Endometrial microvascular endothelial cells (primary cell): ENCODE data around the gene GREM1. TPM values are rescaled to one million over a fixed set of nuclear protein-coding genes. Genes with fewer than 3 reads are reported as not detected.

ENCODE experiments used
- in situ Hi-C: cut with HindIII; loops from 2 replicates; pipeline ENCODE4 v1.10.0; 2017; ENCODE audit warnings: low sequenced_read_pairs, low pct_unique_long_range_greater_than_20kb; ENCODE audit errors: inconsistent ontology term
- total RNA-seq: library from RNA; depleted of rRNA; stranded (reverse); fragments of >200 nt; gene quantifications from one replicate; pipeline ENCODE4 v1.2.3, GENCODE V29; 2015; ENCODE audit errors: inconsistent ontology term

Gene GREM1
- total RNA-seq, 1 donor from 2014 or later: 2.9 TPM

DNA sequence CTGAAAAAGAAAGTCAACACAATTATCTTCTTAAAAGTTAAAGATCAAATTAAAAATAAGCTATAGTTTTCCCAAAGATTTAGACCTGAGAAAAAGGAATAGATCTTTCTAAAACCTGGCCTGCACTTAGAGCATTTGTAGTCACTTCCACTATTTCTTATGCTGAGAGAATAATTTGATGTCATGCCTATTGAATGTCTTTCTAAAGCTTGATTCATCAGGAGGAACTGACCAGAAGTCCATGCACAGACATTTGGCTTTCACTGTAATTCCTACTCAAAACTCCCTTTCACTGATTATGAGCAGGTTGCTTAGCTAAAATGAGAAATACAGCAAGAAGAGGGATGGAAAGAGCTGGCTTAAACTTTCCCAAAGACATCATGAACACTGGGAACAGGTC lies 4.3 kb downstream of the GREM1 start:
- in situ Hi-C loops: no loop called here

DNA sequence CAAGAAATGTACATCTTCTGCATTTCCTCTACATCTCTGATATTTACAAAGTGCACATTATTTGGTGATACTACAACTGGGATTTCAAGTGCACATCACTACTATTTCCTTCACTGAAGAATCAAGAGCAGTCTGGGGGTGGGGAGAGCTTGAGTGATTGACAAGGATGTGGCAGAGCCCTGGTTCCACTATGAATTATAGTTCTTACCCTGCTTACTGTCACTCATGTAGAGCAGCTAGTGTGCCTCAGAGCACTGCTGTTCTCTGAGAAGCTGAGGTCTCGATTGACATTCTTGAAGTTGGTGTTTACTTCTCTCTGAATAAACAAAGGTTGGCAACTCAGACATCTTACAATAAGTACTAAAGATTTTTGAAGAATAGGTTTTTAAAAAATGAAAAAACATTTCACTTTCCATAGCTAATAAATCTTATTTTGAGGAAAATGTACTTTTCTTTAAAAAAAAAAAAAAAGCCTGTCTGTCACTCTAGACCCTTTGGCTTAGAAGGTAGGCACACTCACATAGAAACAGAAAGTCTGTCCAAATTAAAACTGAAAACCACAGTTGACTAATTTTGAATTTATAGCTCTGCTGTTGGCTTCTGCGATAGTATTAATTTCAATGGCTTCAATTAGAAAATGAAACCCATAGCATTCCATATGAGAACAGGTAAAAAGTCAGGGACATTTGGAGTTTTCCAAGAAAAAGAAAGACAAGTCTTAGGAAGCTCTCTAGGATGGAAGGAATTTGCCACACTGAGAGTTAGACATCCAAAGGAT lies 5.6 kb downstream of the GREM1 start:
- in situ Hi-C loops: no loop called here

DNA sequence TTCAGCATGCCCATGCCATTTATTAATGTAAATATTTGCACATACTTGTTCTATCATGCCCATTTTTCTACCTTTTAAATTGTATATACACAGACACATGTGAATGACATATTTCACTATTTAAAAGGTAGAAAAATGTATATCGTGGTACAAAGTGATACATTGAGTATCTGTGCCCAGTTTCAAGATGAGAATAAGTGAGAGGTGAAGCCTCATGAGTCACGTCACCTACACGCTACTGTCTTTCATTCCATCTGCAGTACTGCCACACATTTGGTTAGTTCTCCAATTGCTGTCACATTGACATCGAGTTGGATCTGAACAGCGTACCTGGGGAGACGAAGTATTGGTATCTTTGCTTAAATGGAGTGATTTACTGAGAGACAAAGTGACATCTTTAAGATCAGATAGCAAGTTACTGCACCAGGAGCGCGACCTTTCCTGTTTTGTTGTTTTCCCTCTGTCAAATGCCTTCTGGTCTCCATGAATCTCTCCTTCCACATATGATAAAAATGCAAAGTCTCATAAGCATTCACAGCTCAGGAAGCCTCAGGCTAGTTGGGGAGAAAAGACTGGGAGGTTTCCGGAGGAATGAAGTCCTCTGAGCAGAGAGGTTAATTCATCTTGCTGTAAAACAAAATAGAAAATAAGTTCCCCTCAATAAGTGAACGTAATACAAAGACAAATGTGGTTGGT lies 12.0 kb downstream of the GREM1 start:
- in situ Hi-C loops: no loop called here

DNA sequence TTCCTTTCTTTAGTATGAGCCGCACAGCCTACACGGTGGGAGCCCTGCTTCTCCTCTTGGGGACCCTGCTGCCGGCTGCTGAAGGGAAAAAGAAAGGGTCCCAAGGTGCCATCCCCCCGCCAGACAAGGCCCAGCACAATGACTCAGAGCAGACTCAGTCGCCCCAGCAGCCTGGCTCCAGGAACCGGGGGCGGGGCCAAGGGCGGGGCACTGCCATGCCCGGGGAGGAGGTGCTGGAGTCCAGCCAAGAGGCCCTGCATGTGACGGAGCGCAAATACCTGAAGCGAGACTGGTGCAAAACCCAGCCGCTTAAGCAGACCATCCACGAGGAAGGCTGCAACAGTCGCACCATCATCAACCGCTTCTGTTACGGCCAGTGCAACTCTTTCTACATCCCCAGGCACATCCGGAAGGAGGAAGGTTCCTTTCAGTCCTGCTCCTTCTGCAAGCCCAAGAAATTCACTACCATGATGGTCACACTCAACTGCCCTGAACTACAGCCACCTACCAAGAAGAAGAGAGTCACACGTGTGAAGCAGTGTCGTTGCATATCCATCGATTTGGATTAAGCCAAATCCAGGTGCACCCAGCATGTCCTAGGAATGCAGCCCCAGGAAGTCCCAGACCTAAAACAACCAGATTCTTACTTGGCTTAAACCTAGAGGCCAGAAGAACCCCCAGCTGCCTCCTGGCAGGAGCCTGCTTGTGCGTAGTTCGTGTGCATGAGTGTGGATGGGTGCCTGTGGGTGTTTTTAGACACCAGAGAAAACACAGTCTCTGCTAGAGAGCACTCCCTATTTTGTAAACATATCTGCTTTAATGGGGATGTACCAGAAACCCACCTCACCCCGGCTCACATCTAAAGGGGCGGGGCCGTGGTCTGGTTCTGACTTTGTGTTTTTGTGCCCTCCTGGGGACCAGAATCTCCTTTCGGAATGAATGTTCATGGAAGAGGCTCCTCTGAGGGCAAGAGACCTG lies 13.2 kb downstream of the GREM1 start:
- in situ Hi-C loops: no loop called here

DNA sequence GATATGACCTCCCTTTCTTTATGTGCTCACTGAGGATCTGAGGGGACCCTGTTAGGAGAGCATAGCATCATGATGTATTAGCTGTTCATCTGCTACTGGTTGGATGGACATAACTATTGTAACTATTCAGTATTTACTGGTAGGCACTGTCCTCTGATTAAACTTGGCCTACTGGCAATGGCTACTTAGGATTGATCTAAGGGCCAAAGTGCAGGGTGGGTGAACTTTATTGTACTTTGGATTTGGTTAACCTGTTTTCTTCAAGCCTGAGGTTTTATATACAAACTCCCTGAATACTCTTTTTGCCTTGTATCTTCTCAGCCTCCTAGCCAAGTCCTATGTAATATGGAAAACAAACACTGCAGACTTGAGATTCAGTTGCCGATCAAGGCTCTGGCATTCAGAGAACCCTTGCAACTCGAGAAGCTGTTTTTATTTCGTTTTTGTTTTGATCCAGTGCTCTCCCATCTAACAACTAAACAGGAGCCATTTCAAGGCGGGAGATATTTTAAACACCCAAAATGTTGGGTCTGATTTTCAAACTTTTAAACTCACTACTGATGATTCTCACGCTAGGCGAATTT lies 14.9 kb downstream of the GREM1 start:
- in situ Hi-C loops: no loop called here

DNA sequence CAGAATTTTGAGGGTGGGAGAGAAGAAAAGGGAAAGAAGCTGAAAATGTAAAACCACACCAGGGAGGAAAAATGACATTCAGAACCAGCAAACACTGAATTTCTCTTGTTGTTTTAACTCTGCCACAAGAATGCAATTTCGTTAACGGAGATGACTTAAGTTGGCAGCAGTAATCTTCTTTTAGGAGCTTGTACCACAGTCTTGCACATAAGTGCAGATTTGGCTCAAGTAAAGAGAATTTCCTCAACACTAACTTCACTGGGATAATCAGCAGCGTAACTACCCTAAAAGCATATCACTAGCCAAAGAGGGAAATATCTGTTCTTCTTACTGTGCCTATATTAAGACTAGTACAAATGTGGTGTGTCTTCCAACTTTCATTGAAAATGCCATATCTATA lies 15.5 kb downstream of the GREM1 start:
- in situ Hi-C loops: no loop called here

DNA sequence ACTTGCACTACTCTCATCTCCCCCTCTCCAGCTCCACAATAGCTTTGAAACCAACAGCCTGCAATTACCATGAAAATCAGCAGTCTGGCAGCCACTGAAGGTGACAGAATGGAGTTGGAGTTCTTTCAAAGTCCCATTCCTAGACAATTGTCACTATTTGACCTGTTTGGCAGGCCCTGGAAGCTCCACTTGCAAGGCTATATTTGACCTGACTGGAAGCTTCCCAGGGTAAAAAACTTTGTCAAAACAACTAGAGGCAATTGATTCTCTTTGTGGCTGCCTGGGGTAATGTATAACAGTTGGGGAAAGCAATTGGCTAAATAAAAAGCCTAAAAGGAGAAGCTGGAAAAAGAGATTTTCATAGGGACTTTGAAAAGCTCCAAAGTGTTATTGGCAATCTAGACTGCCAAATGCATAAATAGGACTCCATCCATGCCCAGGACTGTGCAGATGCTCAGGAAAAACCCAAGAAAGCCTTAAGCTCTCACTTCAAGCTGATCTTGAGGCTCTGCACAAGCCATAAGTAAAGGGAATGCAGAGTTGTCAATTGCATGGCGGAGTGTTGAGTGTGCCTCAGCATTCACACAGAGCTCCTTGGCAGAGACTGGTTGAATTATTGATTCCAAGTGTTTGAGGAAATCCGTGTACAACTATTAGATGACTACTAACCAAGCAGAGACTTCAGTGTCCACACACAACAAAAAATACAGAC lies 18.3 kb downstream of the GREM1 start:
- in situ Hi-C loops: no loop called here

DNA sequence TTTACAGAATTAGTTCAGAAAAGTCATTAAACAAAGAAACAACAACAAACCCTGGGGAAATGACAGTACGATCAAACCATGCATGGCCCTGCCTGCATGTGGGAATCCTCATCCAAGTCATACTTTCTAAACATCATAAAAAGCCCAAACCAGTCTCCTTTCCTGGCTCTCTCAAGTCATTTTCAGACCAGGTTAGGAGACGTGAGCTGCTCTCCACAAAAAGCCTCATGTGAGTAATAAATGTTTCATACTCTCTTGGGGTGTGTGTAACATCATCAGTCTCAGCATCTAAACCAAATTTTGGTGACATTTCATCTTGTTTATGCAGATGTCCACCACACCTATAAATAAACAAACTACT lies 18.9 kb downstream of the GREM1 start:
- in situ Hi-C loops: no loop called here

DNA sequence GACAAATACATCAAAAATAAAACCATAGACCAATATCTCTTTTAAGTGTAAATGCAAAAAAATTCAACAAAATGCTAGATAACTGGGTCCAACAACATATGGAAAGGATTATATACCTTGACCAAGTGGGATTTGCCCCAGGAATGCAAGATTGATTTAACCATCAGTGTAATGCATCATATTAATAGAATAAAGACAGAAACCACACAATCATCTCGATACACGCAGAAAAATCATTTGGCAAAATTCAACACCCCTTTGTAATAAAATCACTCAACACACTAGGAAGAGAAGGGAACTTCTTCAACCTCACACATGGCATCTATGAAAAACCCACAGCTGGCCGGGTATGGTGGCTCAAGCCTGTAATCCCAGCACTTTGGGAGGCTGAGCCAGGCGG lies 19.5 kb downstream of the GREM1 start:
- in situ Hi-C loops: no loop called here

DNA sequence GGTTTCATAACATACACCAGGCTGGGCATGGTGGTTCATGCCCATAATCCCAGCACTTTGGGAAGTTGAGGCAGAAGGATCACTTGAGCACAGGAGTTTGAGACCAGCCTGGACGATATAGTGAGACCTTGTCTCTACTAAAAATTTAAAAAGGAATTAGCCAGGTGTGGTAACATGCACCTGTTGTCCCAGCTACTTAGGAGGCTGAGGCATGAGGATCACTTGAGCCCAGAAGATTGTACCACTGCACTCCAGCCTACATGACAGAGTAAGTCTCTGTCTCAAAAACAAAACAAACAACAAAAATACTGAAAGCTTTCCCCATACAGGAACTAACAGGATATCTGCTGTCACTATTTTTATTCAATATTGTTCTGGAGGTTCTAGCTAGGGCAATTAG lies 20.9 kb downstream of the GREM1 start:
- in situ Hi-C loops: no loop called here

DNA sequence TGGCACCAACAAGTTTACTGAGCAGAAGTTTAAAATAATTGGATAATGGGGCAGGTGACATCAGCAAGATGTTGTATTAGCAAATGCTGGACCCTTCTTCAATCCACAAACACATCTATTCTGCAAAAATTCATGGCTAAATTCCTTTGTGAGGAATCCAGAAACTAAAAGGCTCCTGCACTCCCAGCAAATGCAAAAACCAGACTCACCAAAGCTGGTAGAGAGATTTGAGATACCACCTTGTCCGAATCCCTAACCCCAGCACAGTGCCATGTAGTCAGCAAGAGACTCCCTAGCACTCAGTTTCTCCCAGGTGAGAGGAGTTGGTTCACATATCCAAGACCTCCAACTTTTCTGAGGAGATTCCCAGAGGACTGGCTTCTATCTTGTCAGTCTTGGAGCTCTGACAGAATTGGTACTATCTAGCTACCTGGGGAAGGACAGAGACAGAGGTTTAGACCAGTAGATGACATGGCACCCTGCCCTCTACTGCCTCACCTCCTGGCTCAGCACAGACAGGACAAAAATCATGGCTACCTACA lies 21.8 kb downstream of the GREM1 start:
- in situ Hi-C loops: no loop called here

DNA sequence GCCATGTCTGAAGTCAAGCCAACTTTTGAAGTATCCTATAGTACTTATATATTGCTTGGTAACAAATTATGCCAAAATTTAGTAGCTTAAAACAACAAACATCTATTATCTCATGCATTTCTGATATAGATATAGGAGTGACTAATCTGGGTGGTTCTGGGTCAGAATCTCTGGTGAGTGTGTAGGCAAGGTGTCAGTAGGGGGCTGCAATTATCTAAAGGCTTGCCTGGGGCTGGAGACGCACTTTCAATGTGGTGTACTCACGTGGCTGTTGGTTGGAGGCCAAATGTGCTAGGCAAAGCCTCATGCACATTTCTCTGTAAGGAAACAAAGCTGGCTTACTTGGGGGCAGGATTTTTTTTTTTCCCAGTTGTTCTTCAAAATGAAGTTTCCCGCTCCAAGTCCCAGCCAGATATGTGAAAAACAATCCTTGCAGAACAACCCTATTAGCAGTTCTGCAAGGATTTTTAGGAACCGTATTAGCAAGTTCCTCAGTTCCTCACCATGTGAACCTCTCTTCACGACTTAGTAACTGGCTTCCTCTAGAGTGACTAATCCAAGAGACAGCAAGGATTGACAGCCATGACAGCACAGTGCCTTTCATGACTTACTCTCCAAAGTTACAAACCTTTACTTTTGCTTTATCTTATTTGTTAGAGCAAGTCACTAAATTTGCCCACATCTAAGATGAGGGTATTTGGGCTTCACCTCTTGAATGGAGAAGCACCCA lies 25.8 kb downstream of the GREM1 start:
- in situ Hi-C loops: no loop called here

DNA sequence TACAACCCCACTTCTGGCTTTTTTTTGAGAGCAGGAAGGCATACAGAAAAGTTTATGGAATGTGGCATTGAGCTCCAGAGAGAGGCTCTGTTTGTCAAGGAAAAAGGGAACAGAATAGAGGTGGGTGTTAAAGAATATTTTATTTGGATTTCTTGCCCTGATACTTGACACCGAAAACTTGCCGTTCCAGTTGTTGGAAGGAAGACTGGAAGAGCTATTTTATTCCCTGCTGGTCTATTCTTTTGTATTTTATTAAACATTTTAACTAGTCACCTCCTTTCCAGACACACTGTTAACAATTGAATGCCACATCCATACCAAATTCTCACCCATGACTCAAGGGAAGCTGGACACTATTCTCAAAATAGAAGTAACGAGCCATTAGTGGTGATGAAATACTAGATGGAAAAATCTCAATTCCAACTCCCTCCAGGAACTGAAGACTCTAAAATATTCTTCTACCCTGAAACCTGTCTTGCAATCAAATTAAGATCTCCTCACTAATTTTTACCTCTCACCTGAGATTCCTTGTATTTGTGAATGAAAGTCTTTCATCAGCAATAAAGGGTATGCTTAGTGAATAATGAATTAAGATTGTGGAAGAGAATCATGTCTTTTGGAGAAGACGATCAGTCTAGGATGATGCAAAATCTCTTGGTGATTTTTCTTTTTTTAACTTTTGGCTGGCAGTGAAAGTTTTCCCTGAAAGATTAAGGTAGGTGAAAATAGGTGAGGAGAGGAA lies 28.5 kb downstream of the GREM1 start:
- in situ Hi-C loops: no loop called here

DNA sequence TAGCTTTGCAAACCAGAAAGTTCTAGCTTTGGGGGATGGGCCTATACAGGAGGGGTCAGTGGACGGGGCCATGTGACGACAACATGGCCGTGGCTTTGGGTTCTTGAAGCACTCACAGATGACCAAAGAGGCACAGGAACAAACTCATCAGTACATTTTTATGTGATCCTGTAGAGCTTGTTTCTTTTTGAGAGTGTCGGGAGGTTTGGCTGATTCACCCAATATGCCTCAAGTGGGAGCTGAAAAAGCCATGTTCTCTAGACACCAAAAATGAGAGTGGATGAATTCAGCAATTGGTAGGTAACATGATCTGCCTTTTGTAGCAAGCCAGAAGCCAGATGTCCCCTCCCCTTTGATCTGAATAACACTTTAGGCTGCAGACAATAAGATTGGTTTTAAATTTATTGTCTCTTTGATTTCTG lies 30.1 kb downstream of the GREM1 start:
- in situ Hi-C loops: no loop called here

DNA sequence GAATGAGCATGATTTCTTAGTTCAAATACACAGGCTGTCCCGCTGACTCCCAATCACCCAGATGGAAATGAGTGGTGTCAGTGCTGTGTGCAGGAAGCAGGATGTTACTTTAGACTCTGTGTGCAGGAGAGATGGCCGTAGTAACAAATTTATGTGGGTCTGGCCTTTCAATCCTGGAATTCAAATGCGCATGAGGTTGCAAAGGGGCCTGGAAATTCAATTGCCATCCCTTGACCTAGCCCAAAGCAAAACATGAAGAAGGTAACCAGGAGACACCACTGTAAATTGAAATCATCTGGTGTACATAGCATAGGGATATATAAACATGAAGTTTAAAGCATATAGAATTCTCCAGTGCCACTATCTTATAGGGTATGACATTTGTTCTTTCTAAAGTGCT lies 33.2 kb downstream of the GREM1 start:
- in situ Hi-C loops: no loop called here

DNA sequence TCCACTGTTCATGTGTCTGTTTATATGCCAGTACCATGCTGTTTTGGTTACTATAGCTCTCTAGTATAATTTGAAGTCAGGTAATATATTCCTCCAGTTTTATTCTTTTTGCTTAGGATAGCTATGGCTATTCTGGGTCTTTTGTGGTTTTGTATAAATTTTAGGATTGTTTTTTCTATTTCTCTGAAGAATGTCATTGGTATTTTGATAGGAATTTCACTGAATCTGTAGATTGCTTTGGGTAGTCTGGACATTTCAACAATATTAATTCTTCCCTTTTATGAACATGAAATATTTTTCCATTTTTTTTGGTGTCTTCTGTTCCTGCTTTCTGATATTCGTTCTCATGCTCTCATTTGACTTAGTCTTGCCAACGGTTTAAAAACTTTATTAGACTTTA lies 39.6 kb downstream of the GREM1 start:
- in situ Hi-C loops: no loop called here

DNA sequence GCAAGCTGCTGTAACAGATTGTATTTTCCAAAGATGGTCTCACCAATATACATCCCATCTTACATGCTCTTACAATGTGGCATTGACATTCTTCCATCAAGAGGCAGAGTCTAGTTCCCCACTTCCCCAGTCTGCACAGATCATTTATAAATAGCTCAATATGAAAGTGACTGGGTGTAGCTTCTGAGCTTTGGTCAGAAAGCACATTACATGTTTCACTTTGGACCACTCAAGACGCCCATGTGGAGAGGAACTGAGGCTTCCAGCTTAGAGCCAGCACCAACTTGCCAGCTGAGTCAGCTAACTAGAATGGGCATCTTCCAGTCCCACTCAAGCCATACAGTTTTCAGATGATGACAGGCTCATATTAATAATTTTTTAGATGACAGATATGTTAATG lies 45.5 kb downstream of the GREM1 start:
- in situ Hi-C loops: no loop called here
